Left lung (tissue), 10 donors: Measurements from ENCODE around the gene OSBPL5. TPM values are rescaled to one million over a fixed set of nuclear protein-coding genes. Genes with fewer than 3 reads are reported as not detected.

Source experiments
- ATAC-seq: fragments of 200-7000 bp; cut with Tn5 transposase; one replicate; pipeline ENCODE4 v1.9.1; 2020; ENCODE audit warnings: moderate library complexity
- DNase-seq, 4 donors: peaks; one replicate each; pipeline ENCODE4 v3.0.0-alpha.2; 2013 to 2020
- H3K27ac ChIP-seq, 2 donors: fragments of 200-600 bp; sonication (generic) in 1 of 2; one replicate each; pipeline versions ENCODE4 v1.5.0 to v1.8.0; 2020 to 2021
- H3K27me3 ChIP-seq, 2 donors: fragments of 200-600 bp; sonication (generic) in 1 of 2; one replicate each; pipeline versions ENCODE4 v1.5.0 to v1.8.0; 2020 to 2021
- H3K36me3 ChIP-seq, 2 donors: fragments of 200-600 bp; sonication (generic) in 1 of 2; one replicate each; pipeline versions ENCODE4 v1.5.0 to v1.8.0; 2020 to 2021
- H3K4me1 ChIP-seq, 2 donors: fragments of 200-600 bp; one replicate each; pipeline ENCODE4 v1.8.0; 2021
- H3K4me3 ChIP-seq, 2 donors: fragments of 200-600 bp; sonication (generic) in 1 of 2; one replicate each; pipeline versions ENCODE4 v1.5.0 to v1.8.0; 2020 to 2021; ENCODE audit warnings: mild to moderate bottlenecking in 1 of 2
- H3K9me3 ChIP-seq, 2 donors: fragments of 200-600 bp; sonication (generic) in 1 of 2; one replicate each; pipeline versions ENCODE4 v1.5.0 to v1.8.0; 2020 to 2021
- CTCF ChIP-seq, 2 donors: fragments of 200-600 bp; sonication (generic) in 1 of 2; IDR thresholded peaks; one replicate each; pipeline versions ENCODE4 v1.5.0 to v1.8.0; 2021; ENCODE audit warnings: antibody characterized with exemption in 2 of 2
- intact Hi-C, 2 donors: fragments of 100-400 bp; cut with DNase I; formaldehyde crosslinking; loops; one replicate each; pipeline versions ENCODE4 v1.11.2 to v1.14.2; 2022
- polyA plus RNA-seq, 6 donors: library from polyadenylated mRNA; unstranded; fragments of 120-200 nt; gene quantifications; one replicate each; pipeline ENCODE4 v1.2.1, GENCODE V29; 2013; ENCODE audit not compliant: insufficient read length in 6 of 6
- total RNA-seq, 2 donors: library from RNA; stranded (reverse); fragmentation: NEBNext Ultra II Directional; extraction: Animal tissue kit (Norgen Biotek cat#: 25700); gene quantifications; one replicate each; pipeline ENCODE4 v1.2.1, GENCODE V29; 2021
- donor health status: DM: no; HTN: yes; CAD: no.
- donor health status: DM: no; HTN: no; CAD: no.

Gene OSBPL5
- total and polyA plus RNA-seq, 8 donors, result 19.5 to 39.6 (median 30.4) TPM

- Histone ChIP-seq H3K9me3 (no peaks in the 10 kb centered on the region), H3K27me3 (no peaks in the 10 kb centered on the region), H3K4me1 (peaks cover 0 to 47% of the 10 kb centered on the region in 2 donors), H3K27ac (no peak overlapping the region), H3K36me3 (peaks cover 0 to 5% of the 10 kb centered on the region in 2 donors), H3K4me3 (no peak overlapping the region)
- peak in 2 of 4 donors; percentile 34 to 78 for DNase-seq
- intact Hi-C loops, result no loop called here
- ATAC-seq, result no peak
- TF ChIP-seq CTCF (IDR thresholded peaks at IDR 0.05), result no peak
Measured at GRCh38 chr11:3133261-3134217, 31.6 kb downstream of the OSBPL5 start.

GRCh38 chr11:3132831-3133260 is 32.3 kb downstream of the OSBPL5 start:
- H3K4me3 ChIP-seq, result no peak overlapping the region
- no peak overlapping the region for H3K27ac ChIP-seq
- DNase-seq (peak in 2 of 4 donors; percentile 20 to 72), ATAC-seq (no peak)
- no peaks in the 10 kb centered on the region for H3K9me3 ChIP-seq
- no peaks in the 10 kb centered on the region for H3K27me3 ChIP-seq
- H3K4me1 ChIP-seq, result peaks cover 0 to 40% of the 10 kb centered on the region in 2 donors
- peaks cover 0 to 5% of the 10 kb centered on the region in 2 donors for H3K36me3 ChIP-seq
- no peak for TF ChIP-seq CTCF (IDR thresholded peaks at IDR 0.05)
- intact Hi-C loops, result no loop called here

GRCh38 chr11:3132271-3132781 is 32.8 kb downstream of the OSBPL5 start:
- TF ChIP-seq CTCF (IDR thresholded peaks at IDR 0.05), result no peak
- DNase-seq, result peak in 2 of 4 donors; percentile 17 to 39
- Histone ChIP-seq H3K27me3 (no peaks in the 10 kb centered on the region), H3K4me1 (peaks cover 0 to 36% of the 10 kb centered on the region in 2 donors), H3K9me3 (no peaks in the 10 kb centered on the region), H3K27ac (no peak overlapping the region), H3K4me3 (no peak overlapping the region), H3K36me3 (peaks cover 0 to 5% of the 10 kb centered on the region in 2 donors)
- ATAC-seq, result no peak
- intact Hi-C loops, result no loop called here

- no peak overlapping the region for H3K4me3 ChIP-seq
- H3K36me3 ChIP-seq, result peaks cover 0 to 7% of the 10 kb centered on the region in 2 donors
- intact Hi-C loops, result no loop called here
- no peak for TF ChIP-seq CTCF (IDR thresholded peaks at IDR 0.05)
- H3K27me3 ChIP-seq, result no peaks in the 10 kb centered on the region
- DNase-seq (no peak), ATAC-seq (no peak)
- H3K9me3 ChIP-seq, result no peaks in the 10 kb centered on the region
- peaks cover 0 to 39% of the 10 kb centered on the region in 2 donors for H3K4me1 ChIP-seq
- no peak overlapping the region for H3K27ac ChIP-seq
Measured at GRCh38 chr11:3131330-3131941, 33.7 kb downstream of the OSBPL5 start.
